Gastroesophageal sphincter (tissue), 4 donors: ENCODE data around the gene FSTL5. TPM values are rescaled to one million over a fixed set of nuclear protein-coding genes. Genes with fewer than 3 reads are reported as not detected.

Experiments used
- ATAC-seq: fragments of 150-250 bp; one replicate; pipeline ENCODE4 v1.9.1; 2016; ENCODE audit warnings: mild to moderate bottlenecking, moderate library complexity
- H3K27ac ChIP-seq, 4 donors: fragments of 200-600 bp; sonication (generic) in 3 of 4; 1 replicate in 3 of 4; 2 replicates in 1 of 4; pipeline ENCODE4 v1.5.1; 2016 to 2019
- H3K27me3 ChIP-seq: fragments of 200-600 bp; sonication (generic); one replicate; pipeline ENCODE4 v1.5.1; 2019
- H3K36me3 ChIP-seq, 2 donors: fragments of 200-600 bp; sonication (generic); one replicate each; pipeline ENCODE4 v1.5.1; 2019; ENCODE audit warnings: control low read depth in 1 of 2
- H3K4me1 ChIP-seq, 3 donors: fragments of 200-600 bp; sonication (generic); 1 replicate in 2 of 3; 2 replicates in 1 of 3; pipeline ENCODE4 v1.5.1; 2016 to 2019; ENCODE audit warnings: control low read depth in 2 of 3
- H3K4me3 ChIP-seq, 2 donors: fragments of 200-600 bp; sonication (generic); one replicate each; pipeline ENCODE4 v1.5.1; 2019; ENCODE audit warnings: mild to moderate bottlenecking in 1 of 2, moderate library complexity in 1 of 2
- H3K9me3 ChIP-seq, 3 donors: fragments of 200-600 bp; sonication (generic); one replicate each; pipeline ENCODE4 v1.5.1; 2017 to 2019; ENCODE audit warnings: control low read depth in 2 of 3
- EP300 ChIP-seq: sonication (generic); formaldehyde crosslinking; IDR thresholded peaks from one replicate; pipeline ENCODE4 v1.6.1; 2017; ENCODE audit warnings: antibody characterized with exemption, mild to moderate bottlenecking
- POLR2A ChIP-seq, 2 donors: fragments of 450-650 bp; IDR thresholded peaks; one replicate each; pipeline ENCODE4 v1.6.1; 2017; ENCODE audit warnings: antibody characterized with exemption in 2 of 2, mild to moderate bottlenecking in 2 of 2, moderate library complexity in 1 of 2
- POLR2AphosphoS5 ChIP-seq: sonication (generic); formaldehyde crosslinking; IDR thresholded peaks from one replicate; pipeline ENCODE4 v1.6.1; 2017; ENCODE audit warnings: antibody characterized with exemption
- WGBS, 2 donors: methylation state at CpG; one replicate each; pipeline ENCODE4 v1.1.5; 2018; ENCODE audit warnings: low coverage in 1 of 2; 5-methylcytosine and 5-hydroxymethylcytosine counted together
- total RNA-seq, 4 donors: library from RNA; depleted of rRNA; stranded (reverse); fragments of >200 nt; gene quantifications; one replicate each; pipeline ENCODE4 v1.1.0, GENCODE V29; 2016
- TF ChIP-seq, protein P1 (sequence below), 4 experiments: fragments of 200-600 bp in 2 of 4; fragments of 450-650 bp in 2 of 4; sonication (generic) in 1 of 4; IDR thresholded peaks; one replicate each; pipeline ENCODE4 v1.5.1; 2017 to 2019; ENCODE audit warnings: antibody characterized with exemption in 4 of 4, mild to moderate bottlenecking in 2 of 4, moderate library complexity in 2 of 4

The FSTL5 gene
- total RNA-seq, 4 donors from 2014 or later: 0.27 to 0.57 TPM; not detected in 2

DNA sequence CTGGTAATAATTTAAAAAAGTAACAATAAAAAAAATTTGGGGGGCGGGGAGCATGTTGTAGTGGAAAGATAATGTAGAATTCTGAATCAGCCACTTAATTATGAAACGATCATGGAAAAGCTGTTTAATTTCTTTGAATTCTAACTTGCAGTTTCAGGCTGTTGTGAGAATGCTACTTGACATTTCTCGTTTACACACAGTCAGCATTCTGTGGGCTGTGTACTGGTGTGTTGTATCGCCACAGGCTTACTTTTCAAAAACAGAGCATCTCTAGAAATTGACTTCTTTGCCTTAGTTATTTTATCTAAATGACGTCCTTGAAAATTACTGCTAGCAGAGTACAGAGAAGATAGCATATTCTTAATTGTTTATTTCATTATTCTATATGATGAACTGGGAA, 350.4 kb downstream of the FSTL5 start:
- H3K36me3 ChIP-seq: no peaks in the 10 kb centered on the region
- no peak for ATAC-seq
- H3K27ac ChIP-seq: no peak overlapping the region
- no peak for TF ChIP-seq EP300
- H3K4me1 ChIP-seq: peaks cover 0 to 5% (median 0%) of the 10 kb centered on the region in 3 donors
- H3K4me3 ChIP-seq: no peak overlapping the region
- H3K9me3 ChIP-seq: no peaks in the 10 kb centered on the region
- H3K27me3 ChIP-seq: no peaks in the 10 kb centered on the region
- WGBS, 2 donors: 65 to 72% methylated on average over 5 of the region's 5 CpGs

DNA sequence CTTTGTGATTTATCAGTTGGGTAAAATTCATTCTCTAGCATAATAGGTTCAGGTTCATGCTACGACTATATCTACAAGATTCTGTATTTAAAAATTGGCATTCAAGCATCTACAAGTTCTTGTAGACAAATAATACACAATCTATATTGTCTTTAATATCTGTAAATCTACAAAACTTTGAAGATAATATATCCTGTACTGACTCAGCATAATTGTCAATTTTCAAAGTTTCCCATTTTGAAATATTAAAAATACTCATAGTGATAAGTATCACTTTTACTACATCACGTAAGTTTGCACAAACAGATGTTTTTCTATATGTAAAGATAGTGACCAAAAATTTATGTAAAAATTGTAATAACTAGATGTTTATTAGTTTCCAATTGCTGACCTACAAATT, 360.6 kb downstream of the FSTL5 start:
- H3K27me3 ChIP-seq: no peaks in the 10 kb centered on the region
- H3K4me3 ChIP-seq: no peak overlapping the region
- 87 to 92% methylated on average over 2 of the region's 2 CpGs for WGBS, 2 donors
- H3K9me3 ChIP-seq: no peaks in the 10 kb centered on the region
- TF ChIP-seq POLR2A (IDR thresholded peaks at IDR 0.05): no peak
- TF ChIP-seq, protein P1, sequence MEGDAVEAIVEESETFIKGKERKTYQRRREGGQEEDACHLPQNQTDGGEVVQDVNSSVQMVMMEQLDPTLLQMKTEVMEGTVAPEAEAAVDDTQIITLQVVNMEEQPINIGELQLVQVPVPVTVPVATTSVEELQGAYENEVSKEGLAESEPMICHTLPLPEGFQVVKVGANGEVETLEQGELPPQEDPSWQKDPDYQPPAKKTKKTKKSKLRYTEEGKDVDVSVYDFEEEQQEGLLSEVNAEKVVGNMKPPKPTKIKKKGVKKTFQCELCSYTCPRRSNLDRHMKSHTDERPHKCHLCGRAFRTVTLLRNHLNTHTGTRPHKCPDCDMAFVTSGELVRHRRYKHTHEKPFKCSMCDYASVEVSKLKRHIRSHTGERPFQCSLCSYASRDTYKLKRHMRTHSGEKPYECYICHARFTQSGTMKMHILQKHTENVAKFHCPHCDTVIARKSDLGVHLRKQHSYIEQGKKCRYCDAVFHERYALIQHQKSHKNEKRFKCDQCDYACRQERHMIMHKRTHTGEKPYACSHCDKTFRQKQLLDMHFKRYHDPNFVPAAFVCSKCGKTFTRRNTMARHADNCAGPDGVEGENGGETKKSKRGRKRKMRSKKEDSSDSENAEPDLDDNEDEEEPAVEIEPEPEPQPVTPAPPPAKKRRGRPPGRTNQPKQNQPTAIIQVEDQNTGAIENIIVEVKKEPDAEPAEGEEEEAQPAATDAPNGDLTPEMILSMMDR (IDR thresholded peaks at IDR 0.05): no peak
- TF ChIP-seq POLR2AphosphoS5: no peak
- TF ChIP-seq EP300: no peak
- H3K27ac ChIP-seq: no peak overlapping the region
- ATAC-seq: no peak
- no peaks in the 10 kb centered on the region for H3K4me1 ChIP-seq
- H3K36me3 ChIP-seq: no peaks in the 10 kb centered on the region

DNA sequence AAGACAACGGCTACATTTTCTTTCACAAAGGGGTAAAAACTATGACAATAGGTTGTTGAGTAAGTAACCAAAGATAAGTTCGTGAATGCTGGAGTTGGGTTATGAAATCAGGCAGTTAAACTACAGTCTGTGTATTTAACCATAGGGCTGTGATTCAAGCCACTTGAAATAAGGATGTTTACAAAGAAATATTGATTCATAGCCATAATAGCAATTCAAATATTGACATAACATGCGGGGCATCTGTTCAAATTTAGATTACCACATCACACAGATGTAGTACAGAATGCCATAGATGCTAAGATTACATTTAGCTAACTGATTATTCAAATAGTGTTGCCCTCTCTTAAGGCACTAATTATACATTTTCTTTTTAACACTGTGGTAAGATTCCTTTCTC, 364.1 kb downstream of the FSTL5 start:
- ATAC-seq: no peak
- WGBS, 2 donors: 71 to 78% methylated on average over 3 of the region's 3 CpGs
- no peaks in the 10 kb centered on the region for H3K4me1 ChIP-seq
- H3K27me3 ChIP-seq: no peaks in the 10 kb centered on the region
- H3K27ac ChIP-seq: no peak overlapping the region
- H3K9me3 ChIP-seq: no peaks in the 10 kb centered on the region
- TF ChIP-seq POLR2A (IDR thresholded peaks at IDR 0.05): no peak
- no peak for TF ChIP-seq POLR2AphosphoS5
- no peak for TF ChIP-seq EP300
- H3K36me3 ChIP-seq: no peaks in the 10 kb centered on the region
- H3K4me3 ChIP-seq: no peak overlapping the region

DNA sequence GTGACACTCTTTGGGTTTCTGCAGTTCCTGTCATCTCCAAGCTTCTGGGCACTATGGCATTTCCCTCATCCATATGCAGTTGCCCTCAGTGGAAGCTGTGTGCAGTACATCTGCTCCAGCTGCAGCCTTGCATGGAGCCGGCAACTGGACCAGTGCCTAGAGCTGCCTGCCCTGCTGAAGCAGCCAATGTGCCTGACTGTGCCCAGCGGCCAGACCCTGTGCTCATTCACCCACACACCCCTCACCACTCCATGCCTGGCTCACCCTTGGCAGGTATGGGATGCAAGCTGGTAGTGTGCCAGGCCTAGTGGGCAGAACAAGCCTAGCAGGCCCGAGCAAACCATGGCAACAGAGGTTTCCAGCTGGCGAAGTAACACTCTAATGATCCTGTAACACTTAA, 370.8 kb downstream of the FSTL5 start:
- no peak for ATAC-seq
- TF ChIP-seq POLR2A (IDR thresholded peaks at IDR 0.05) (no peak), POLR2AphosphoS5 (no peak), EP300 (no peak)
- TF ChIP-seq, protein P1 (IDR thresholded peaks at IDR 0.05): no peak
- Histone ChIP-seq H3K9me3 (peaks cover 0 to 8% (median 0%) of the 10 kb centered on the region in 3 donors), H3K27ac (no peak overlapping the region), H3K4me3 (no peak overlapping the region), H3K27me3 (no peaks in the 10 kb centered on the region), H3K36me3 (no peaks in the 10 kb centered on the region), H3K4me1 (no peaks in the 10 kb centered on the region)
- WGBS, 2 donors: 90% methylated on average over 2 of the region's 4 CpGs; no CpG with 5 or more reads in 1 of the 2 donors

DNA sequence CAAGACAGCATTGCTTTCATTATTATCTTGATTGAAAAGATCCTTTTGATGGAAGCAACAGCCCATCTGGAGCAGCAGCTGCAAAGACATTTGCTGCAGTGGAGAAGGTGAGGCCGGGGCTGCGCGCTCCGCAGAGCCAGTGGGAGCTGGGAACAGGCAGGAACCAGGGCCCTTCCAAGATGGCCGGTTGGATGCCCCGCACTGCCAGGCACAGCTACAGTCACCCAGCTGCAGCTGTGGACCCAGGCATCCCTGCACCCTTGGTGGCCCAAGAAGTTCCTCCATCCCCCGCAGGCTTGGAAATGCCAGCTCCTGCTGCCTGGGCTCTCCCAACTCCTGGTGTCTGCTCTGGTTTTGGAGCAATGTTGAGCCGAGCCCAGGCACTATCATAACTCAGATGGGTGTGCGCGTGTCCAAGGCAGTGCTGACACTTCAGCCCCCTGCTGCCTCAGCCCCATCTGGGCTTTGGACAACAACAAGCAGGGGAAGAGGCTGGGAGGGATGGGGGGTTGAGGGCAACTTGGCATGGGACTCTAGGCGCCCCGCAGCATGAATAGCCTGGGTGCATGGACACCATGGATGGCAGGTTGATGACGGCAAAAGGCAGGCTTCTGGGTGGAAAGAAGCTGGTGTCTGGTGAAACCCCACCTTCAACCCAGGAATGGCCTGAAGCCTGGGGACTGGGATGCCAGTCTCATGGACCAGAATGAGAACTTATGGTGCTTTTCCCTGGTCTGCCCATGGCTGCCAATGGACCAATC, 371.8 kb downstream of the FSTL5 start:
- no peaks in the 10 kb centered on the region for H3K36me3 ChIP-seq
- WGBS, 2 donors: 60 to 100% methylated on average over 1 to 5 of the region's 13 CpGs
- no peak overlapping the region for H3K27ac ChIP-seq
- TF ChIP-seq, protein P1 (IDR thresholded peaks at IDR 0.05): no peak
- TF ChIP-seq EP300: no peak
- no peak for TF ChIP-seq POLR2A (IDR thresholded peaks at IDR 0.05)
- TF ChIP-seq POLR2AphosphoS5: no peak
- no peak overlapping the region for H3K4me3 ChIP-seq
- H3K4me1 ChIP-seq: no peaks in the 10 kb centered on the region
- peak; percentile 28 for ATAC-seq
- H3K27me3 ChIP-seq: no peaks in the 10 kb centered on the region
- H3K9me3 ChIP-seq: peaks cover 0 to 8% (median 0%) of the 10 kb centered on the region in 3 donors

DNA sequence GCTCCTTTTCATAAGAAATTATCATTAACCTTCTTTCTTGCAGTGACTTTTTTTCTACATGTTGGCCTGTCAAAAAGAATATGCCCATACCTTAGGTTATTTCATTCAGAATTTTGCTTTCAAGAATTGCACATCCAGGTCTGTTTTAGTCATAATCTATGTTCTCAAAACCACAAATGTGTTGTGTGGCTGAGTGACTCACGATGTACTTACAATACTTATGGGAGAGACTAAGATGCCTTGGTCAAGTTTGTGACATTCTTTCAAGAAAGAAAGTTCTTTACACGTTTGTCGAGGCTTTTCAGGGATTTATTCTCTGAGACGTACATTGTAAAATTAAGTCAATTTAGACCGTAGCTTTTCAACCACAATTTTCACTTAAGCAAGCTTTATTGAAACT, 396.7 kb downstream of the FSTL5 start:
- no peak overlapping the region for H3K27ac ChIP-seq
- no peak for ATAC-seq
- no peaks in the 10 kb centered on the region for H3K4me1 ChIP-seq
- H3K27me3 ChIP-seq: no peaks in the 10 kb centered on the region
- WGBS, 2 donors: 81 to 85% methylated on average over 5 of the region's 5 CpGs
- no peak for TF ChIP-seq POLR2A (IDR thresholded peaks at IDR 0.05)
- TF ChIP-seq, protein P1 (IDR thresholded peaks at IDR 0.05): no peak
- no peak for TF ChIP-seq EP300
- TF ChIP-seq POLR2AphosphoS5: no peak
- H3K9me3 ChIP-seq: no peaks in the 10 kb centered on the region
- H3K36me3 ChIP-seq: no peaks in the 10 kb centered on the region
- H3K4me3 ChIP-seq: no peak overlapping the region
